Coronary artery (tissue), 2 donors: ENCODE results near the gene MRC2.

Experiments used
- DNase-seq: peaks from one replicate; pipeline ENCODE4 v3.0.0-alpha.2; 2017; ENCODE audit warnings: low spot score
- H3K27ac ChIP-seq, 2 donors: fragments of 200-600 bp; sonication (generic); one replicate each; pipeline ENCODE4 v1.5.1; 2016 to 2019
- H3K4me3 ChIP-seq: fragments of 200-600 bp; sonication (generic); 2 replicates; pipeline ENCODE4 v1.5.1; 2016; ENCODE audit warnings: mild to moderate bottlenecking, moderate library complexity
- TF ChIP-seq, protein P1 (sequence below): fragments of 200-600 bp; sonication (generic); IDR thresholded peaks from one replicate; pipeline ENCODE4 v1.5.1; 2019; ENCODE audit warnings: antibody characterized with exemption

Gene MRC2

DNA sequence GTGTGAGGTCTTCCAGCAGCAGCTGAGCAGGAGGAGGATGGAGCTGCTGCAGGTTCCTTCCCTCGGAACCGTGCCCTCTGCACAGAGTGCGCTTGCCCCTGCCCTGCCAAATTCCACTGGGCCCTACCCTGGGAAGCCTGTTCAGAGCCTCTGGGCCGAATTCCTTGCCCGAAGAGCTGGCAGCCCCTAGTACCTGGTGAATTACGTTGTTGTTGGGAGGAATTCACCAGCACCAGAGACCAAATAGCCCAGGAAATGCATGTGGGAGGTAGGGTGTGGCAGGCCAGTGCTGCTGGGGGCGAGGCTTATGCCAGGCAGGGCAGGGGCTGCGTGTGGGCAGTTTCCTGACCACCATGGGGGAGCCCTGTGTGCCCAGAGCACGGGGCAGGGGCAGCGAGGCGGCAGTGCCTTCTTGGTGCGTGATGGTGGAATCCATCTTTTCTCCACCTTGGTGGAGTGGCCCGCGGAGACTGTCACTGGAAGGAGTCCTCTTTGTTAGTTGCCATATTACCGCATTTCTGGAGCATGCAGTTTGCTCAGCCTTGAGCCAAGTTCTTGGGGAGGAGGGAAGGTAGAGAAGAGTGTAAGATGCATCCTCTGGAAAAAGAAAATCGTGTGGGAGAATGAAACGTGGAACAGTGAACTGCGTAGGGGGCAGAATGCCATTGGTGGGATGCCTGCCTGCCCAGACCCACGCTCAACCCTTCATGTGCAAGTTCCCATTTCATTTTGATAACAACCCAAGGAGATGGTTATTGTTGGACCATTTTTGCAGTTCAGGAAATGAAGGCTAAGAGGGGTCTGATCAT lies 2.3 kb downstream of the MRC2 start:
- Histone ChIP-seq H3K27ac (peak overlapping the region; percentile 89 to 98), H3K4me3 (peak overlapping the region; percentile 94)
- no peak for DNase-seq
- TF ChIP-seq, protein P1, sequence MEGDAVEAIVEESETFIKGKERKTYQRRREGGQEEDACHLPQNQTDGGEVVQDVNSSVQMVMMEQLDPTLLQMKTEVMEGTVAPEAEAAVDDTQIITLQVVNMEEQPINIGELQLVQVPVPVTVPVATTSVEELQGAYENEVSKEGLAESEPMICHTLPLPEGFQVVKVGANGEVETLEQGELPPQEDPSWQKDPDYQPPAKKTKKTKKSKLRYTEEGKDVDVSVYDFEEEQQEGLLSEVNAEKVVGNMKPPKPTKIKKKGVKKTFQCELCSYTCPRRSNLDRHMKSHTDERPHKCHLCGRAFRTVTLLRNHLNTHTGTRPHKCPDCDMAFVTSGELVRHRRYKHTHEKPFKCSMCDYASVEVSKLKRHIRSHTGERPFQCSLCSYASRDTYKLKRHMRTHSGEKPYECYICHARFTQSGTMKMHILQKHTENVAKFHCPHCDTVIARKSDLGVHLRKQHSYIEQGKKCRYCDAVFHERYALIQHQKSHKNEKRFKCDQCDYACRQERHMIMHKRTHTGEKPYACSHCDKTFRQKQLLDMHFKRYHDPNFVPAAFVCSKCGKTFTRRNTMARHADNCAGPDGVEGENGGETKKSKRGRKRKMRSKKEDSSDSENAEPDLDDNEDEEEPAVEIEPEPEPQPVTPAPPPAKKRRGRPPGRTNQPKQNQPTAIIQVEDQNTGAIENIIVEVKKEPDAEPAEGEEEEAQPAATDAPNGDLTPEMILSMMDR = no peak

DNA sequence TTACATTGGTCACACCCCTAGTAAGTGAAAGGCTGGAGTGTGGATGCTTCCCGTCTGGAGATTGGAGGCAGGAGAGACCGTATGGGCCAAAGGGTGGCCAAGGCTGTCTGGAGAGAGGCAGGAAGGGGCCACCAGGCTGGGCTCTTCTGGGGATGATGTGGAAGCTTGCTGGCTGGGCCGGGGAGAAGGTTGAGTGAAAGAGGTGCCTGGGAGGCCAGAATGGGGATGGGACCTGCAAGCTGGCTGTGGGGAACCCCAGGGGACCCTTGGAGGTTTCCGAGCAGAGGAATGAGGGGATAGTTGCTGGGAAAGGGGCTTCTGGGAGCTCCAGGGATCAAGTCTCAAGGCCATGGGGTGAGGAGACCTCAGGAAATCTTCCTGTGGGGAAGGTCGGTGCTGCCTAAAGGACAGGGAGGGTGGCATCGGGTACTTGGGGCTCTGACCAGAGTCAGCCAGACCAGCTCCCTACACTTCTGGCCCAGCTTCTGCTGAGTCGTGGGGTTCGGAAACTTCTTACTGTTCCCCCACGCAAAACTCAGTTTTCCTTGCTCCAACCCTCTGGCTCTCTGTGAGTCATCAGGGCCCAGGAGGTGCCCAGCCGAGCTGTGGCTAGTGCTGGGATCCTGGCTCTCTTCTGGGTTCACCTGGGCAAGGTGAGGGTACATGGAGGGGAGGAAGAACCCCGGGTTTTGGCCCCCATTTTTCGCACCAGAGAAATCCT lies 3.1 kb downstream of the MRC2 start:
- no peak overlapping the region for H3K27ac ChIP-seq
- no peak for DNase-seq
- TF ChIP-seq, protein P1 = no peak
- peak overlapping the region; percentile 94 for H3K4me3 ChIP-seq

DNA sequence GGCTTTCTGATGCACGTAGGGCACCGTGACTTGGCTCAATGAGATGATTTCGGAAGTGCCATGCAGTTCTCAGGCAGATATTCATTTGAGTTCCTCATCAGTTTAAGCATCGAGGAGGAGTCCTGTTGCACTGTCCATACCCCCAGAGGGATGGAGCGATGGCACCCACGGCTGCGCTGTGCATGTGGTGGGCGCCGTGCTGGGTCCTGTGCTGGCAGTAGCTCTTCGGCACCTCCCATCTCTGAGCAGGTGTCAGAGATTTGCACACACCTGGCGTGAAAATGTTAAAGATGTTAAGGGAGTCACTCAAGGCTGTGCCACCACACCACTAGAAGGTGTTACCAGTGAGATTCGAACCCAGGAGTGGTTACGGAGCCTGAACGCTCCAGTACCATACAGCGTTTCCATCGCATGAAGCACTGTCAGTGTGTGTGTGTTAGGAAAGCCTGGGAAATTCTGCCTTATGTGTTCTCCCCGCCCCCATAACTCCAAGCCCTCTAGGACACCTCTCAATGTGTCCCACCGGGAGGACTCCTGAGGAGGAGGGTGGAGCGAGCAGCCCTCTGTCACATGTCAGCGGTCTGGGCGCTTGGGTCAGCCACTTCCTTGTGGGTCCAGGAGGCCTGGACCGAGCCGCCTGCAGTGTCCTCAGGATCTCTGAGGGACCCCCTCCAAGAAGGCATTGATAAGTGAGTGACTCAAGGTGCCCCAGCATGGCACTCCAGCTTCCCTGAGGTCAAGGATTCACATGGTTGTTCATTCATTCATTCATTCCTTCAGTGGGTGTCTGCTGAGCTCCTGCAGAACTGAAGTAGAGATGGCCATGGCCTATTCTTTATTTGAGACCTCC lies 3.8 kb downstream of the MRC2 start:
- no peak for DNase-seq
- Histone ChIP-seq H3K27ac (no peak overlapping the region), H3K4me3 (no peak overlapping the region)
- TF ChIP-seq, protein P1 = no peak

DNA sequence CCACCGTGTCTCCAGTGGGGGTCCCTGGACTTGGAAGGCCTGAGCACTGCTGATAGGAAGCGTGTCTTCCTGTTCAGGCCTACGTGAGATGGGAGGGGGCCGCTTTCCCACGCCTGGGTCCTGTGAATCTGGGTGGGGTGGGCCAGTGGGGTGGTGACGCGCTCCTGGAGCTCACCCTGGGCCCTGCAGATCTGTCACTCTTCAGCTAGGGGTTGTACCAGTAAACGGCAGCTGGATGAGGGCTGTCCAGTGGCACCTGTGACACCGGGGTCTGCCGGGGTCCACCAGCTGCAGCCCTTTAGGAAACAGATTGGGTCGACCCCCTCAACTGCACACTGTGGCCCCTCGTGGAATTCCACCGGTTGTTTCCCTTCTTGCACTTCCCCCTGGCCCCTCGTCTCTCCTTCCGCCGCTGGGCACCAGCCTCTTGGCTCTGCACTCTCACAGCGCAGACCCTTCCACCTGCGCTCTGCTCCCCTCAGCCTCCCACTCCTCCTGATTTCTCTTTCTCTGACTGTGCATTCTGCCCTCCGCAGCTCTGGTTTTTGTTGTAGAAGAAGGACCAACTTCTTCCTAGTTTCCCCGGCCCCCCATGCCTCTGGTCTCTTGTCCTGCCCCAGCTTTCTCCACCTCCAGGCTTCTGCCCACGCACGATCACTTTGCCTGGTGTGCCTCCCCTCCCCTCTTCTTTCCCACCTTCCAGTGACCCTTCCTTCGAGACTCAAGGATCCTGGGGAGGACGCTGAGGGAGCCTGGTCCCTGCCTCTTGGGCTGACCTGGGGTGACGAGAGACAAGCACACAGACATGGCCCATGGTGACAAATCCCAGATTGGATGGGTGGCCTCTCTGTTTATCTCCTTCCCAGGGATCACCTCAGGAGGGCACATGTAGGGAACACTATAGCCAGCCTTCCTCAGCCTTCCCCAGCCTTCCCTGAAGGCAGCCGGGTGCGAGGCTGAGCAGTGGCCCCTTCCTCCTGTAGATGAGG lies 4.8 kb downstream of the MRC2 start:
- H3K27ac ChIP-seq = no peak overlapping the region
- H3K4me3 ChIP-seq = no peak overlapping the region
- TF ChIP-seq, protein P1 = no peak
- no peak for DNase-seq

DNA sequence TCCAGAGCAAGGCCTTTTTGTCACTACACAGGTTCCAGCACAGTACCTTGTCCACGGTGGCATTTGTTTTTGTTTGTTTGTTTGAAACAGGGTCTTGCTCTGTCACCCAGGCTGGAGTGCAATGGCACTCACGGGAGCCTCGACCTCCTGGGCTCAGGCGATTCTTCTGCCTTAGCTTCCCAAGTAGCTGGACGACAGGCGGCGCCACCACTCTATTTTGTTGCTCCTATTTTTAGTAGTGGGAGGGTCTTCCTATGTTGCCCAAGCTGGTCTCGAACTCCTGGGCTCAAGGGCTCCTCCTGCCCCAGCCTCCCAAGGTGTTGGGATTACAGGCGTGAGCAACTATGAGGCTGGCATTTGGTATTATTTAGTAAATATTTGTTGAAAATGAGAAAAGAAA lies 10.3 kb downstream of the MRC2 start:
- Histone ChIP-seq H3K27ac (no peak overlapping the region), H3K4me3 (no peak overlapping the region)
- no peak for DNase-seq
- TF ChIP-seq, protein P1 = no peak

DNA sequence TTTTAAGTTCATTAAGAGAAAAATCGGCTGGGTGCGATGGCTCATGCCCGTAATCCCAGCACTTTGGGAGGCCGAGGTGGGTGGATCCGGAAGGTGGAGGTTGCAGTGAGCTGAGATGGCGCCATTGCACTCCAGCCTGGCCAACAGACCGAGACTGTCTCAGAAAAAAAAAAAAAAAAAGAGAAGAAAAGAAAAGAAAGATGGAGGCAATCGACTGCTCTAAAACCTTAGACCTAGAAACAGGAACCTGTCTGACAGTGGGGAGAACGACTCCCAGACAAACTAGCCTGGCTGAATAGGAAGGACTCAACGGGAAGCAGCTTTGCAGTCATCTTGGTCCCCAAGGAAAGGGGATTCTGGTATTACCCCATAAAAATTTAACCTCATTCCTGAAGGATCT lies 13.7 kb downstream of the MRC2 start:
- no peak overlapping the region for H3K27ac ChIP-seq
- TF ChIP-seq, protein P1 = no peak
- no peak for DNase-seq

More for the DNA sequence above, 13.7 kb downstream of the MRC2 start:
- H3K4me3 ChIP-seq = no peak overlapping the region
